ENCODE results near the gene PTBP3. TPM values are rescaled to one million over a fixed set of nuclear protein-coding genes. Genes with fewer than 3 reads are reported as not detected.

Gene PTBP3
- total and polyA plus RNA-seq, 2 of the 13 experiments (the other 11 are each of a cell fraction or from before 2014, with no cell fraction given): 52.8 to 61.1 TPM

DNA sequence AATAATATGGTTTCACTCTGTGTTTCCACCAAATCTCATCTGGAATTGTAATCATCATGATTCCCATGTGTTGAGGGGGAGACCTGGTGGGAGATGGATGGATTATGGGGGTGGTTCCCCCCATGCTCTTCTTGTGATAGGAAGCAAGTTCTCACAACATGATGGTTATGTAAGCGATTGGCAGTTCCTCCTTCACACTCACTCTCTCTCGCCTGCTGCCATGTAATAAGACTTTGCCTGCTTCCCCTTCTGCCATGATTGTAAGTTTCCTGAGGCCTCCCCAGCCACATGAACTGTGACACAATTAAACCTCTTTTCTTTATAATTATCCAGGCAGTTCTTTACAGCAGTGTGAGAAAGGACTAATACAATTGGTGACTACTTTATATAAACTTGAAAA is 48.4 kb downstream of the PTBP3 start:
- no peaks in the 10 kb centered on the region for H3K4me1 ChIP-seq (ENCODE audit: insufficient read depth, low read length)
- H3K79me2 ChIP-seq (ENCODE audit: insufficient read depth, low read length): peaks cover 24% of the 10 kb centered on the region
- ChIA-PET POLR2A (no interaction called here), CTCF (ENCODE audit: low intra/inter-chr PET ratio, low total read pairs) (no interaction called here)
- TF ChIP-seq ZNF3 (CRISPR knock-in tag; IDR thresholded peaks at IDR 0.05): no peak
- no peak for TF ChIP-seq ZNF546 (CRISPR knock-in tag; conservative IDR thresholded peaks at IDR 0.05)
- TF ChIP-seq, protein P1, sequence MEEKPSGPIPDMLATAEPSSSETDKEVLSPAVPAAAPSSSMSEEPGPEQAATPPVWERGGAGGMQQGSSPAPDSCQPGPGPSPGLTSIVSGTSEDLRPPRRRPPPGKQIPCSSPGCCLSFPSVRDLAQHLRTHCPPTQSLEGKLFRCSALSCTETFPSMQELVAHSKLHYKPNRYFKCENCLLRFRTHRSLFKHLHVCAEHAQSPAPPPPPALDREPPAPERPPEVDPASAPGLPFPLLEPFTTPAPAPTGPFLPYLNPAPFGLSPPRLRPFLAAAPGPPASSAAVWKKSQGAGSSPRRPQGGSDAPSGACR (CRISPR knock-in tag; IDR thresholded peaks at IDR 0.05): no peak
- TF ChIP-seq, protein P2, sequence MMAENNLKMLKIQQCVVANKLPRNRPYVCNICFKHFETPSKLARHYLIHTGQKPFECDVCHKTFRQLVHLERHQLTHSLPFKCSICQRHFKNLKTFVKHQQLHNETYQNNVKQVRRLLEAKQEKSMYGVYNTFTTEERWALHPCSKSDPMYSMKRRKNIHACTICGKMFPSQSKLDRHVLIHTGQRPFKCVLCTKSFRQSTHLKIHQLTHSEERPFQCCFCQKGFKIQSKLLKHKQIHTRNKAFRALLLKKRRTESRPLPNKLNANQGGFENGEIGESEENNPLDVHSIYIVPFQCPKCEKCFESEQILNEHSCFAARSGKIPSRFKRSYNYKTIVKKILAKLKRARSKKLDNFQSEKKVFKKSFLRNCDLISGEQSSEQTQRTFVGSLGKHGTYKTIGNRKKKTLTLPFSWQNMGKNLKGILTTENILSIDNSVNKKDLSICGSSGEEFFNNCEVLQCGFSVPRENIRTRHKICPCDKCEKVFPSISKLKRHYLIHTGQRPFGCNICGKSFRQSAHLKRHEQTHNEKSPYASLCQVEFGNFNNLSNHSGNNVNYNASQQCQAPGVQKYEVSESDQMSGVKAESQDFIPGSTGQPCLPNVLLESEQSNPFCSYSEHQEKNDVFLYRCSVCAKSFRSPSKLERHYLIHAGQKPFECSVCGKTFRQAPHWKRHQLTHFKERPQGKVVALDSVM (CRISPR knock-in tag; IDR thresholded peaks at IDR 0.05): no peak
- no peak for TF ChIP-seq TOPORS (CRISPR knock-in tag; IDR thresholded peaks at IDR 0.05)
- no peak for TF ChIP-seq NR2C2 (CRISPR knock-in tag; IDR thresholded peaks at IDR 0.05; ENCODE audit: borderline replicate concordance)
- TF ChIP-seq ZNF816 (CRISPR knock-in tag; IDR thresholded peaks at IDR 0.05; ENCODE audit: borderline replicate concordance): no peak
- TF ChIP-seq FOXO1 (CRISPR knock-in tag; IDR thresholded peaks at IDR 0.05): no peak
- TF ChIP-seq ESRRA (CRISPR knock-in tag; IDR thresholded peaks at IDR 0.05; ENCODE audit: low read depth): no peak
- no peak for TF ChIP-seq NFKBIZ (CRISPR knock-in tag; IDR thresholded peaks at IDR 0.05)
- no peak for TF ChIP-seq NFATC3 (CRISPR knock-in tag; IDR thresholded peaks at IDR 0.05)
- TF ChIP-seq AGO1 (IDR thresholded peaks at IDR 0.05; ENCODE audit: low read depth, low read length, poor library complexity, severe bottlenecking): no peak
- TF ChIP-seq NFKB2 (CRISPR knock-in tag; IDR thresholded peaks at IDR 0.05; ENCODE audit: borderline replicate concordance): no peak
- H3K27ac ChIP-seq (ENCODE audit: extremely low read length, insufficient read depth, low read length): no peak overlapping the region
- peaks cover 25% of the 10 kb centered on the region for H3K9me3 ChIP-seq (ENCODE audit: low read length)
- no peak overlapping the region for H3K4me3 ChIP-seq (replicated peaks in 1 of 3; ENCODE audit: insufficient read depth in 1 of 3, low read depth in 2 of 3, low read length in 3 of 3)
- no peaks in the 10 kb centered on the region; the same call in 1 of the 2 replicates for H4K20me1 ChIP-seq (ENCODE audit: insufficient read depth, low read length)
- intact Hi-C loops (cut with micrococcal nuclease; ENCODE audit: unreplicated experiment) (no loop called here), in situ Hi-C loops (cut with HindIII; ENCODE audit: extremely low pct_ligation_motif_present, low pct_unique_long_range_greater_than_20kb) (no loop called here)
- H3K36me3 ChIP-seq (replicated peaks in 1 of 2; ENCODE audit: control insufficient read depth in 1 of 2, insufficient read depth in 2 of 2, low read length in 2 of 2): peaks cover 4 to 26% of the 10 kb centered on the region in 2 experiments; a peak in 3 of 5 replicates
- ATAC-seq (no peak), DNase-seq (ENCODE audit: low spot score) (no peak), FAIRE-seq (no peak)
- H2AFZ ChIP-seq (ENCODE audit: low read length): no peak overlapping the region
- 100% methylated on average over 2 of the region's 2 CpGs for WGBS (ENCODE audit: low lambda C conversion rate)
- H3K4me2 ChIP-seq (ENCODE audit: low read depth, low read length): no peak overlapping the region
- H3K27me3 ChIP-seq (ENCODE audit: control insufficient read depth in 1 of 2, insufficient read depth in 2 of 2, low read length in 2 of 2): no peaks in the 10 kb centered on the region
- no TSS peak for BruUV-seq (replicated peaks)
- no peak overlapping the region for H3K9ac ChIP-seq (ENCODE audit: insufficient read depth, low read depth, low read length)
